Adrenal gland (tissue), 12 donors: ENCODE results near the gene GUK1. TPM values are rescaled to one million over a fixed set of nuclear protein-coding genes. Genes with fewer than 3 reads are reported as not detected.
A peak's percentile ranks its signal among the peaks of the same experiment; 100 is the strongest.

ENCODE experiments used
- DNase-seq, 7 donors: peaks; one replicate each; pipeline ENCODE4 v3.0.0-alpha.2; 2019 to 2020
- H3K27ac ChIP-seq, 5 donors: fragments of 200-600 bp; sonication (generic) in 4 of 5; 1 replicate in 3 of 5; 2 replicates in 2 of 5; pipeline versions ENCODE4 v1.5.1 to v1.8.0; 2016 to 2020; ENCODE audit warnings: mild to moderate bottlenecking in 1 of 5
- H3K27me3 ChIP-seq: fragments of 200-600 bp; 2 replicates; pipeline ENCODE4 v1.8.0; 2021
- H3K36me3 ChIP-seq, 2 donors: fragments of 200-600 bp; replicated peaks in 1 of 2; 1 replicate in 1 of 2; 2 replicates in 1 of 2; pipeline versions ENCODE4 v1.5.1 to v1.8.0; 2018 to 2022
- H3K4me1 ChIP-seq, 2 donors: fragments of 200-600 bp; replicated peaks in 1 of 2; 1 replicate in 1 of 2; 2 replicates in 1 of 2; pipeline versions ENCODE4 v1.5.1 to v1.8.0; 2018 to 2021
- H3K4me3 ChIP-seq, 4 donors: fragments of 200-600 bp; sonication (generic) in 3 of 4; one replicate each; pipeline ENCODE4 v1.5.1; 2016 to 2018
- H3K9me3 ChIP-seq, 3 donors: fragments of 200-600 bp; sonication (generic) in 1 of 3; replicated peaks in 1 of 3; 1 replicate in 2 of 3; 2 replicates in 1 of 3; pipeline versions ENCODE4 v1.5.1 to v1.8.0; 2016 to 2021
- CTCF ChIP-seq, 6 experiments: fragments of 450-650 bp in 4 of 6; fragments of 200-600 bp in 2 of 6; sonication (generic) in 1 of 6; IDR thresholded peaks; 1 replicate in 5 of 6; 2 replicates in 1 of 6; pipeline versions ENCODE4 v1.5.1 to v1.8.0; 2016 to 2021; ENCODE audit warnings: antibody characterized with exemption in 6 of 6, mild to moderate bottlenecking in 2 of 6, moderate library complexity in 1 of 6
- POLR2A ChIP-seq, 2 donors: fragments of 450-650 bp; IDR thresholded peaks; one replicate each; pipeline ENCODE4 v1.6.1; 2017; ENCODE audit warnings: antibody characterized with exemption in 2 of 2, mild to moderate bottlenecking in 2 of 2, moderate library complexity in 1 of 2
- WGBS, 4 donors: extraction: QIAGEN DNeasy Blood & Tissue Kit in 2 of 4; methylation state at CpG; one replicate each; pipeline versions ENCODE4 v1.1.5 to v1.1.7; 2013 to 2017; 5-methylcytosine and 5-hydroxymethylcytosine counted together
- intact Hi-C, 2 donors: fragments of 100-400 bp; cut with DNase I; formaldehyde crosslinking; loops; one replicate each; pipeline versions ENCODE4 v1.14.1 to v1.15.0; 2022 to 2023
- polyA plus RNA-seq, 3 donors: library from polyadenylated mRNA; stranded (reverse); fragments of 200-250 nt in 2 of 3; fragments of 350-450 nt in 1 of 3; fragmentation: Illumina TruSeq in 1 of 3; extraction: RNeasy Lipid Tissue Mini Kit (QIAGEN cat#74804) in 1 of 3; gene quantifications; one replicate each; pipeline ENCODE4 v1.2.3, GENCODE V29; 2013 to 2014
- total RNA-seq, 9 donors: library from RNA; depleted of rRNA in 4 of 9; stranded (reverse); fragments of >200 nt in 4 of 9; fragments of 120-200 nt in 1 of 9; fragmentation: NEBNext Ultra II Directional in 1 of 9; extraction: Animal tissue kit (Norgen Biotek cat#: 25700) in 1 of 9; gene quantifications; one replicate each; pipeline versions ENCODE4 v1.1.0 to v1.2.4, GENCODE V29; 2013 to 2023
- donor health status: healthy with polysubstance abuse.
- donor health status: Bipolar disorder and iron deficiency.
- donor health status: DM: yes; HTN: yes; CAD: no.
- donor health status: DM: no; HTN: no; CAD: no.
- donor health status: DM: no; HTN: no; CAD: no.
- donor health status: DM: yes; HTN: yes; CAD: no.

Gene GUK1
- total and polyA plus RNA-seq, 12 donors = 42.3 to 427 (median 236) TPM

- Histone ChIP-seq H3K27ac (no peak overlapping the region), H3K27me3 (no peaks in the 10 kb centered on the region), H3K9me3 (no peaks in the 10 kb centered on the region), H3K4me1 (no peaks in the 10 kb centered on the region), H3K36me3 (no peaks in the 10 kb centered on the region), H3K4me3 (no peak overlapping the region)
- 77 to 84% (median 82%) methylated on average over 4 of the region's 4 CpGs for WGBS, 4 donors
- intact Hi-C loops = no loop called here
- no peak for DNase-seq
- TF ChIP-seq CTCF (IDR thresholded peaks at IDR 0.05) = peak in 2 of 6 experiments; percentile 4 to 18
- no peak for TF ChIP-seq POLR2A (IDR thresholded peaks at IDR 0.05)
Observed at GRCh38 chr1:228180271-228180958, 40.3 kb downstream of the GUK1 start.

GRCh38 chr1:228180959-228181644 is 41.0 kb downstream of the GUK1 start:
- no peak overlapping the region for H3K4me3 ChIP-seq
- no peaks in the 10 kb centered on the region for H3K27me3 ChIP-seq
- no peaks in the 10 kb centered on the region for H3K4me1 ChIP-seq
- TF ChIP-seq CTCF (IDR thresholded peaks at IDR 0.05) (no peak), POLR2A (IDR thresholded peaks at IDR 0.05) (no peak)
- DNase-seq = no peak
- H3K27ac ChIP-seq = no peak overlapping the region
- intact Hi-C loops = no loop called here
- H3K9me3 ChIP-seq = no peaks in the 10 kb centered on the region
- H3K36me3 ChIP-seq = no peaks in the 10 kb centered on the region
- 93 to 100% (median 95%) methylated on average over 4 to 7 of the region's 7 CpGs for WGBS, 4 donors

GRCh38 chr1:228181645-228182034 is 41.6 kb downstream of the GUK1 start:
- TF ChIP-seq POLR2A (IDR thresholded peaks at IDR 0.05) (no peak), CTCF (IDR thresholded peaks at IDR 0.05) (no peak)
- no peak overlapping the region for H3K4me3 ChIP-seq
- DNase-seq = no peak
- H3K27me3 ChIP-seq = no peaks in the 10 kb centered on the region
- no peaks in the 10 kb centered on the region for H3K4me1 ChIP-seq
- intact Hi-C loops = no loop called here
- no peak overlapping the region for H3K27ac ChIP-seq
- WGBS, 4 donors = 86 to 95% (median 93%) methylated on average over 9 of the region's 9 CpGs
- no peaks in the 10 kb centered on the region for H3K9me3 ChIP-seq
- no peaks in the 10 kb centered on the region for H3K36me3 ChIP-seq

GRCh38 chr1:228182296-228183030 is 42.4 kb downstream of the GUK1 start:
- TF ChIP-seq POLR2A (IDR thresholded peaks at IDR 0.05) = no peak
- no peak for TF ChIP-seq CTCF (IDR thresholded peaks at IDR 0.05)
- Histone ChIP-seq H3K9me3 (no peaks in the 10 kb centered on the region), H3K4me3 (no peak overlapping the region), H3K27ac (no peak overlapping the region), H3K27me3 (no peaks in the 10 kb centered on the region), H3K4me1 (no peaks in the 10 kb centered on the region), H3K36me3 (no peaks in the 10 kb centered on the region)
- whole genome bisulfite sequencing, 4 donors = 90 to 96% (median 92%) methylated on average over 16 to 32 of the region's 32 CpGs
- intact Hi-C loops = no loop called here
- DNase-seq = no peak
